ENCODE results near the gene RILPL1. TPM values are rescaled to one million over a fixed set of nuclear protein-coding genes. Genes with fewer than 3 reads are reported as not detected.
"Not testable (repeated sequence)": the region's sequence is repeated elsewhere in the genome, so short reads cannot be mapped to it uniquely, and the experiment has no call there.

RILPL1 gene
- total RNA-seq, 1 donor from 2014 or later: 92.4 TPM

GRCh38 chr12:123481251-123481650 lies 52.3 kb downstream of the RILPL1 start:
- intact Hi-C loops (cut with DNase I): loop anchor here (5.0 kb wide), 1 partner anchor 36 kb away; no protein-coding TSS in a partner anchor
- ATAC-seq (ENCODE audit: poor library complexity): not testable (repeated sequence)

GRCh38 chr12:123479442-123480180 lies 53.9 kb downstream of the RILPL1 start:
- DNase-seq (no peak), ATAC-seq (ENCODE audit: poor library complexity) (peak; percentile 42)
- intact Hi-C loops (cut with DNase I): loop anchor here (5.0 kb wide), 1 partner anchor 38 kb away; no protein-coding TSS in a partner anchor

More at GRCh38 chr12:123481251-123481650, 52.3 kb downstream of the RILPL1 start:
- DNase-seq: not testable (repeated sequence)

- intact Hi-C loops (cut with DNase I): no loop called here
- ATAC-seq (ENCODE audit: poor library complexity): peak; percentile 81
- peak; percentile 81 for DNase-seq
Observed at GRCh38 chr12:123478762-123479161, 54.8 kb downstream of the RILPL1 start.

GRCh38 chr12:123478069-123478468 lies 55.5 kb downstream of the RILPL1 start:
- intact Hi-C loops (cut with DNase I): no loop called here
- no peak for DNase-seq
- ATAC-seq (ENCODE audit: poor library complexity): no peak

- intact Hi-C loops (cut with DNase I): no loop called here
- DNase-seq: no peak
- no peak for ATAC-seq (ENCODE audit: poor library complexity)
Observed at GRCh38 chr12:123475246-123475703, 58.2 kb downstream of the RILPL1 start.

- peak; percentile 65 for ATAC-seq (ENCODE audit: poor library complexity)
Observed at GRCh38 chr12:123474485-123475245, 58.9 kb downstream of the RILPL1 start.

GRCh38 chr12:123472438-123472849 lies 61.1 kb downstream of the RILPL1 start:
- ATAC-seq (ENCODE audit: poor library complexity): no peak
- intact Hi-C loops (cut with DNase I): no loop called here
- no peak for DNase-seq

More at GRCh38 chr12:123474485-123475245, 58.9 kb downstream of the RILPL1 start:
- intact Hi-C loops (cut with DNase I): no loop called here
- peak; percentile 61 for DNase-seq

- peak; percentile 81 for ATAC-seq (ENCODE audit: poor library complexity)
- intact Hi-C loops (cut with DNase I): no loop called here
- peak; percentile 62 for DNase-seq
Observed at GRCh38 chr12:123471374-123472068, 62.0 kb downstream of the RILPL1 start.

GRCh38 chr12:123469978-123470377 lies 63.5 kb downstream of the RILPL1 start:
- intact Hi-C loops (cut with DNase I): no loop called here
- ATAC-seq (ENCODE audit: poor library complexity) (no peak), DNase-seq (no peak)

GRCh38 chr12:123468786-123469185 lies 64.7 kb downstream of the RILPL1 start:
- no peak for ATAC-seq (ENCODE audit: poor library complexity)
- no peak for DNase-seq
- intact Hi-C loops (cut with DNase I): no loop called here

- intact Hi-C loops (cut with DNase I): no loop called here
- ATAC-seq (ENCODE audit: poor library complexity) (peak; percentile 74), DNase-seq (no peak)
Observed at GRCh38 chr12:123465084-123465483, 68.4 kb downstream of the RILPL1 start.

- intact Hi-C loops (cut with DNase I); ATAC-seq (ENCODE audit: poor library complexity); DNase-seq: not testable (repeated sequence)
Observed at GRCh38 chr12:123463174-123463573, 70.3 kb downstream of the RILPL1 start.

GRCh38 chr12:123457980-123458779 lies 75.3 kb downstream of the RILPL1 start, which contains the start of gene SNRNP35:
SNRNP35 (plus strand) TSS chr12:123458139; CDS start chr12:123465541, 7,402 bp downstream.
- DNase-seq (peak; percentile 90), ATAC-seq (ENCODE audit: poor library complexity) (peak; percentile 85)
- intact Hi-C loops (cut with DNase I): no loop called here

- no peak for DNase-seq
- no peak for ATAC-seq (ENCODE audit: poor library complexity)
- intact Hi-C loops (cut with DNase I): no loop called here
Observed at GRCh38 chr12:123453165-123453564, 80.4 kb downstream of the RILPL1 start.

- DNase-seq; ATAC-seq (ENCODE audit: poor library complexity); intact Hi-C loops (cut with DNase I): not testable (repeated sequence)
Observed at GRCh38 chr12:123452276-123452550, 81.3 kb downstream of the RILPL1 start.

GRCh38 chr12:123450636-123451035 lies 82.9 kb downstream of the RILPL1 start:
- DNase-seq (no peak), ATAC-seq (ENCODE audit: poor library complexity) (no peak)
- intact Hi-C loops (cut with DNase I): no loop called here

- DNase-seq: no peak
- intact Hi-C loops (cut with DNase I): no loop called here
- no peak for ATAC-seq (ENCODE audit: poor library complexity)
Observed at GRCh38 chr12:123449856-123450255, 83.7 kb downstream of the RILPL1 start.

GRCh38 chr12:123449249-123449733 lies 84.2 kb downstream of the RILPL1 start:
- intact Hi-C loops (cut with DNase I): no loop called here
- ATAC-seq (ENCODE audit: poor library complexity) (no peak), DNase-seq (no peak)
